Measurements from ENCODE around the gene DDX23.

The DDX23 gene

DNA sequence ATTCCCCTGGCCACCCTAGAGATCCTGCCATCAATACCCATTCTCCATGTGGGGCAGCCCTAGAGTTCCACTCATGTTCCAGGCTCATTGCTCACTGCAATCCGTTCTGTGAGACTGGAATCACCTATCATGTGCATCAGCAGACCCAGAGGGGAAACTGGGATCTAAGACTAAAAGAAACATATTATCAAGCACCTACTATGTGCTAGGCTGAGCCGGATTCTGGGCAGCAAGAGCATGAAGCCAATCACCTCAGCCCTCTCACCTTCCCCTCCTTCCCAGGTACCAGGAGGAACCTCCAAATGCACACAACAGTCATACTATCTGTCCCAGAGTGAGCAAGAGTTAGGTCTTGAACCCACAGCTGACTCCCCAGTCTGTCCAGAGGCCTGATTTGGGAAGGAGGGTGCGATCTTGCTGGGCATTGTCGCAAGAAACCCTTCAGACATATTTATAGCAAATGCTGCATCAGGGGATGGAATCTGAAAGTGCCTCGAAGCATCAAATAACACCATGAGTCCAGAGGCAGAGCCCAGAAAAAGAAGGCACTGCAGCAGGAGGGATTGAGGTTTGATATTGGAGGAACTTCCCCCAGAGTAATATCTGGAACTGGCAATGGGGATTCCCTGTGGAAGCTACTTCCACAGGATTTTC lies 40.4 kb downstream of the DDX23 start:
- H3K4me2 ChIP-seq (ENCODE audit: low read depth, low read length, poor library complexity, severe bottlenecking), result no peak overlapping the region
- H3K27me3 ChIP-seq (ENCODE audit: low read length), result no peaks in the 10 kb centered on the region
- H2AFZ ChIP-seq (ENCODE audit: low read depth, low read length, severe bottlenecking), result no peak overlapping the region
- no peaks in the 10 kb centered on the region for H3K9me3 ChIP-seq (ENCODE audit: insufficient read depth, low read length)
- H3K79me2 ChIP-seq (ENCODE audit: insufficient read depth, low read length), result no peaks in the 10 kb centered on the region
- TF ChIP-seq EZH2phosphoT487 (conservative IDR thresholded peaks at IDR 0.05; ENCODE audit: low read length), result no peak
- TF ChIP-seq, protein P1, sequence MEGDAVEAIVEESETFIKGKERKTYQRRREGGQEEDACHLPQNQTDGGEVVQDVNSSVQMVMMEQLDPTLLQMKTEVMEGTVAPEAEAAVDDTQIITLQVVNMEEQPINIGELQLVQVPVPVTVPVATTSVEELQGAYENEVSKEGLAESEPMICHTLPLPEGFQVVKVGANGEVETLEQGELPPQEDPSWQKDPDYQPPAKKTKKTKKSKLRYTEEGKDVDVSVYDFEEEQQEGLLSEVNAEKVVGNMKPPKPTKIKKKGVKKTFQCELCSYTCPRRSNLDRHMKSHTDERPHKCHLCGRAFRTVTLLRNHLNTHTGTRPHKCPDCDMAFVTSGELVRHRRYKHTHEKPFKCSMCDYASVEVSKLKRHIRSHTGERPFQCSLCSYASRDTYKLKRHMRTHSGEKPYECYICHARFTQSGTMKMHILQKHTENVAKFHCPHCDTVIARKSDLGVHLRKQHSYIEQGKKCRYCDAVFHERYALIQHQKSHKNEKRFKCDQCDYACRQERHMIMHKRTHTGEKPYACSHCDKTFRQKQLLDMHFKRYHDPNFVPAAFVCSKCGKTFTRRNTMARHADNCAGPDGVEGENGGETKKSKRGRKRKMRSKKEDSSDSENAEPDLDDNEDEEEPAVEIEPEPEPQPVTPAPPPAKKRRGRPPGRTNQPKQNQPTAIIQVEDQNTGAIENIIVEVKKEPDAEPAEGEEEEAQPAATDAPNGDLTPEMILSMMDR (IDR thresholded peaks at IDR 0.05; ENCODE audit: insufficient read depth, low read length, poor library complexity, severe bottlenecking), result no peak
- H3K9me2 ChIP-seq (replicated peaks; ENCODE audit: insufficient read depth, low read length), result no peaks in the 10 kb centered on the region
- no peak overlapping the region for H3K27ac ChIP-seq (ENCODE audit: low read depth, low read length)
- H4K20me1 ChIP-seq (ENCODE audit: low read depth, low read length), result no peaks in the 10 kb centered on the region
- H3K4me3 ChIP-seq (ENCODE audit: insufficient read depth, low read length, poor library complexity, severe bottlenecking), result no peak overlapping the region
- H3K36me3 ChIP-seq (ENCODE audit: low read length), result no peaks in the 10 kb centered on the region
- H3K9ac ChIP-seq (ENCODE audit: low read length), result no peak overlapping the region
- H3F3A ChIP-seq (ENCODE audit: insufficient read depth), result peaks cover 7% of the 10 kb centered on the region; the same call in 1 of the 2 replicates

DNA sequence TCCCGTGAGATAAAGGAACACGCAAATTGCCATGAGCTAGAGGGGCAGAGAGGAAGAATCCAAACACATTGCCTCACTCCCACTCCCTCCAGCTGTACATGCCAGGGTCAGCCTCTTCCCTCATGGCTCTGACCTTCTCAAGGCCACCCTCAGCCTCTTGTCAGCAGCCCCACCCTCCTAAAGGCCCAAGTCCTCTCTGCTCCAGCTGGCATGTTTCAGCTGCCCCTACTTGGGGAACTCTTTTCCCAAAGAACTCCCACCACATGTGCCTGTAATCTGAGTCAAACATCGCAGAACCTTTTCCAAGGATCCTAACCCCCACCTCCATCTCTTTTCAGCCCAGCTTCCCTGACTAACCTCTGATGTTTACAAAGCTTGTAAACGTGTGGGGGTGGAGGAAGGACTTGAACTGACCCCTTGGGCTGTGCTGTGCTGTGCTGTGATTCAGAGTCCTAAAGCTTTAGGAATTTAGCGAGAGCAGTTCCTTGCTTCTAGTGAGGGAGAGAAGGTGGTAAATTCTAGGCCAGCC lies 41.0 kb downstream of the DDX23 start:
- no peak overlapping the region for H3K4me3 ChIP-seq (ENCODE audit: insufficient read depth, low read length, poor library complexity, severe bottlenecking)
- H3K79me2 ChIP-seq (ENCODE audit: insufficient read depth, low read length), result no peaks in the 10 kb centered on the region
- no peak overlapping the region for H2AFZ ChIP-seq (ENCODE audit: low read depth, low read length, severe bottlenecking)
- H3K9me3 ChIP-seq (ENCODE audit: insufficient read depth, low read length), result no peaks in the 10 kb centered on the region
- no peaks in the 10 kb centered on the region for H3K36me3 ChIP-seq (ENCODE audit: low read length)
- no peaks in the 10 kb centered on the region for H4K20me1 ChIP-seq (ENCODE audit: low read depth, low read length)
- no peaks in the 10 kb centered on the region for H3K9me2 ChIP-seq (replicated peaks; ENCODE audit: insufficient read depth, low read length)
- H3K9ac ChIP-seq (ENCODE audit: low read length), result no peak overlapping the region
- H3F3A ChIP-seq (ENCODE audit: insufficient read depth), result 0 out of 2 replicates have a peak, but pooled peaks cover under 1% of the 10 kb centered on the region
- H3K27ac ChIP-seq (ENCODE audit: low read depth, low read length), result no peak overlapping the region
- H3K4me2 ChIP-seq (ENCODE audit: low read depth, low read length, poor library complexity, severe bottlenecking), result no peak overlapping the region
- no peaks in the 10 kb centered on the region for H3K27me3 ChIP-seq (ENCODE audit: low read length)
- TF ChIP-seq, protein P1 (IDR thresholded peaks at IDR 0.05; ENCODE audit: insufficient read depth, low read length, poor library complexity, severe bottlenecking), result no peak
- no peak for TF ChIP-seq EZH2phosphoT487 (conservative IDR thresholded peaks at IDR 0.05; ENCODE audit: low read length)

DNA sequence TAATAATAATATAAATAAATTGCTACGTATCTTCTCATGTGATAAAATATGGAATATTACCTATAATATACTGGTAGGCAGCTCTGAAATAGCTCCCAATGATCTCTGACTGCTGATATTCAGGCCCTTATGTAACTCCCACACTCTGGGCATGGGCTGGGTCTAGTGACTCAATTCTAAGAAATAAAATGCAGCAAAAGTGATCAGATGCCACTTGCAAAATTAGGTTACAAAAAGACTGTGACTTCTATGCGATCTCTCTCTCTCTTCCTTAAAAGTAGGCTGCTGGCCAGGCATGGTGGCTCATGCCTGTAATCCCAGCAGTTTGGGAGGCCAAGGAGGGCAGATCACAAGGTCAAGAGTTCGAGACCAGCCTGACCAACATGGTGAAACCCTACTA lies 44.0 kb downstream of the DDX23 start:
- Histone ChIP-seq H3K27me3 (ENCODE audit: low read length) (no peaks in the 10 kb centered on the region), H3K36me3 (ENCODE audit: low read length) (no peaks in the 10 kb centered on the region), H4K20me1 (ENCODE audit: low read depth, low read length) (no peaks in the 10 kb centered on the region), H3K9me3 (ENCODE audit: insufficient read depth, low read length) (no peaks in the 10 kb centered on the region), H3K4me2 (ENCODE audit: low read depth, low read length, poor library complexity, severe bottlenecking) (no peak overlapping the region), H3K4me3 (ENCODE audit: insufficient read depth, low read length, poor library complexity, severe bottlenecking) (no peak overlapping the region), H3K9ac (ENCODE audit: low read length) (no peak overlapping the region), H3K9me2 (replicated peaks; ENCODE audit: insufficient read depth, low read length) (no peaks in the 10 kb centered on the region), H3K79me2 (ENCODE audit: insufficient read depth, low read length) (no peaks in the 10 kb centered on the region), H2AFZ (ENCODE audit: low read depth, low read length, severe bottlenecking) (no peak overlapping the region), H3F3A (ENCODE audit: insufficient read depth) (no peaks in the 10 kb centered on the region), H3K27ac (ENCODE audit: low read depth, low read length) (no peak overlapping the region)
- no peak for TF ChIP-seq EZH2phosphoT487 (conservative IDR thresholded peaks at IDR 0.05; ENCODE audit: low read length)
- TF ChIP-seq, protein P1 (IDR thresholded peaks at IDR 0.05; ENCODE audit: insufficient read depth, low read length, poor library complexity, severe bottlenecking), result no peak

Data from SU-DHL-6 (cell line).